RPMI7951 (cell line): ENCODE data around the gene SPSB1. TPM values are rescaled to one million over a fixed set of nuclear protein-coding genes. Genes with fewer than 3 reads are reported as not detected.

ENCODE experiments used
- DNase-seq: peaks from one replicate; pipeline ENCODE4 v3.0.0-alpha.2; 2012; ENCODE audit warnings: low read depth
- total RNA-seq: library from RNA; depleted of rRNA; stranded (reverse); fragments of >200 nt; shearing (Covaris generic); gene quantifications from 2 replicates; pipeline ENCODE4 v1.2.3, GENCODE V29; 2014

Gene SPSB1
- total RNA-seq, 1 experiment from 2014 or later, result 7.6 TPM

DNA sequence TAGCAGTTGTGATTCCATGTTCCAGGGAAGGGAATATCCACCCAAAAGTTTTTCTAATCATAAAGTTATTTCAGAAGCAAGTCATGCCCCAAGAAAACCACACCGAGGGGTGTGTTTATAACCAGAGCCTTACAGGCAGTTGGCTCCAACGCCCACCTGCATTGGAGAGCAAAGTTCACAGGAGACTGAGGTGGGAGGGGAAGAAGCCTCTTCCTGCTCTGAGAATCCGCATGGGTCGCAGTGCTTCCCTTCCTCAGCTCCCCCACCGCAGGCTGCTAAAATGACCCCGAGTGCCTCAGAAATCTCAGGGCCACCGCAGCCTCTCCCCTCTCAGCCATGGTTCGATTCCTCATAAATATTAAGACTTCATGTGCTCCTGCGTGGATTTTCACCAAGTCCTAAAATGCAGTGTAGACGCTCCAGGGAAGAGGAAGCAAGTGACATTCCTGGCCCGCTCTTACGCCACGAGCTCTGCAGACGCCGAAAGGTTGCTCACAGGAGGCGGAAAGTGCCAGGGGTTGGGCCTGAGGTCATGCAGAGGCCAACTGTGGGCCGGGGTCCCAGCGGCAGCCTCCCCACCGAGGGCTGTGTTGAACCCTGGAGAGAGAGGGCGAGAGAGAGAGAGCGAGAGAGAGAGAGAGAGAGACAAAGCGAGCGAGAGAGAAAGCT is 13.4 kb upstream of the SPSB1 start:
- no peak for DNase-seq

DNA sequence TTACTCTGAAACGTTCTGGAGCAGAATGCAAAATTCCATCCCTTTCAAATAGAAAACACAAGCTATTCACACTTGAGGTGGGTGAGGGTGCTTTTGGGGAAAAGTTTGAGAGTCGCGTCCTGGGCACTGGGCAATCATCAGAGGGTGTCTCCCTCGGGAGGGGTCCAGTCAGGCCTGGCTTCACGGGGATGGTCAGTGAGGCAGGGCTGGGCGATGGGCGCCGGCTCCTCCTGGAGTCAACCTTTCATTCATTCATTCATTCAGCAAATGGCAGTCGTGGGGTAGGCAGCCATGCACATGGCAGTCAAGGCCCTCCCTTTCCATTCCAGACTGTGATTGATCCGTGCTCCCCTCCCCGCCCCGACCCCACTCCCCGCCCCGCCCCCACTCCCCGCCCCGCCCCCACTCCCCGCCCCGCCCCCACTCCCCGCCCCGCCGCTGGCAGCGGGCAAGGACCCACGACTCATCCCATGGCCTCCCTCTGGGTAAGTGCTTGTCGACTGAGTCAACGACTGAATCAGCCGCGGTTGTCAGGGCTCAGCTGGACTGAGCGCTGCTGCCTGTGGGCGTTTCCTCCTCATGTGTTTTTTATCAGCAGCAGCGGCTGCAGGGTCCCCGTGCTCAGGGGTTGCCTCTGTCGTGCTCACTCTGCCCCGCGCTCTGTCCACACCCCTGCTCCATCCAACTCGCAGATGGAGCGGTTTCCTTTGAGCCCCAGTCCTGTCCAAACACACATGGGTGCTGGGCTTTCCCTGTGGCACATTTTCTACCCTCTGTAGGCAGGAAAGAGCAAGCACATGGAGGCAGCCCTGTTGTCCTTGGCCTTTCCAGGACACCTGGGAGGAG is 12.5 kb upstream of the SPSB1 start:
- DNase-seq, result peak; percentile 97

DNA sequence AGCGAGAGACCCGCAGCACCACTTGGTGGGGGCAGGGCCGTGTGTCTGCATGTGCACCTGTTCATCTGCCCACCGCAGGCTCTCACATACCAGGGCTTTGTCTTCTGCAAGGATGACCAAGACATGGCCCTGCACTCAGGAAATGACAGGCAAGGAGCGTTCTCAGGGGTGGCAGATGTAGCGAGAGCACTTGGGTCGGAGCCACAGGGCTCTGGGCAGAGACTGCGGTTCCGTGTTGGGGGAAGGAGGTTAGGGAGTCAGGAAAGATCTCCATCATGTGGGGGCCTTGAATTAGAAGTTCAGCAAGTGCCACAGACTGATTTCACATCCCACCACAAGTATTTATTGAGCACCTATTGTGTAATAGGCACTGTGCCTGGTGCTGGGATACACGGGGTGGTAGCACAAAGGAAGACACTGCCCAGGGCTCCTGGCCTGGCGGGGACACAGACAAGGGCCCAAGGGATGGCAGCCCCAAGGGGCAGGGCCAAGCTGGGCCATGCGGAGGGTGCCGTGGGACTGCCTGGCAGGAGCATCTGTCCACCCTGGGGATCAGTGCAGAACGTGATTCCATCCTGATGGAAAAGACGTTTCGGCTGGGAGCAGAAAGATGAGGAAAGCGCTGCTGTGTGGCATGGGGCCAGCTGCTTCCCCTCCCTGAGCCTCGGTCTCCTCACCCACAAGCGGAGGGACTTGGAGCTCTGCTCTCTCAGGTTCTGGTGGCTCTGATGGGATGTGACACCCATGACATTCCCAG is 11.4 kb upstream of the SPSB1 start:
- DNase-seq, result peak; percentile 87

DNA sequence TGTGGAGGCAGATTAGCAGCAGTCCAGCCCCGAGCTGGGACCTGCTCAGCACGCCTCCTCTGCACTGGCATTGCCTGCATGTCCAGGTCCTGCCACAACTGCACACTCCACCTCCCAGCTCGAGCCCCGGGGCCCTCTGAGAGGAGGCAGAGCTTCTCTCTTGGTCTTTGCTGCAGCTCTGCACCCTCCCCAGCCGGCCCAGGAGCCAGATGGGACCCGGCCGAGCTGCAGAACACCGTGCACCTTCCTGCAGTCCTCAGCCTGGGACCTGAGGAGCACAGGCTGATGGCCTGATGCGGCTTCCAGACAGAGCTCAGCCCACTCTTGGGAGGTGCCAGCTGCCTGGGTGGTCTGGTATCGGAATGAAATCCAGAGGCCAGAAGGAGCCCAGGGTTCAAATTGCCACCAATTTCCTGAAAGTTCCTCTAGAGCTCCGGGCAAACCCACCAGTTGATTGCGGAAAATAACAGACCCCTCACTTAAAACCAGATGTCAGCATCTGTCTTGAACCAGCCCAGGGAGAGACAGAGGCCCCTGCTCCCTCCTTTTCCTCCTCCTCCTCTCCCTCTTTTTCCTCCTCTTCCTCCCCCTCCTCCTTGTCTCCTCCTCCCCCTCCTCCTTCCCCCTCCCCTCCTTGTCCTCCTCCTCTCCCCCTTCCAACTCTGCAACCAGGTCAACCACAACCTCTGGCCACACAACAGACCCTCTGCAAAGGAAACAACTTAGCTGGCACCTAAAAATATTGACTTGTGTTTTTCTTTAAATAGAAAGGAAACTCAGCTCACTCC is 10.6 kb upstream of the SPSB1 start:
- DNase-seq, result peak; percentile 30

- no peak for DNase-seq
Observed at GRCh38 chr1:9282696-9282955, 10.1 kb upstream of the SPSB1 start.

- no peak for DNase-seq
Observed at GRCh38 chr1:9284061-9284460, 8.6 kb upstream of the SPSB1 start.

DNA sequence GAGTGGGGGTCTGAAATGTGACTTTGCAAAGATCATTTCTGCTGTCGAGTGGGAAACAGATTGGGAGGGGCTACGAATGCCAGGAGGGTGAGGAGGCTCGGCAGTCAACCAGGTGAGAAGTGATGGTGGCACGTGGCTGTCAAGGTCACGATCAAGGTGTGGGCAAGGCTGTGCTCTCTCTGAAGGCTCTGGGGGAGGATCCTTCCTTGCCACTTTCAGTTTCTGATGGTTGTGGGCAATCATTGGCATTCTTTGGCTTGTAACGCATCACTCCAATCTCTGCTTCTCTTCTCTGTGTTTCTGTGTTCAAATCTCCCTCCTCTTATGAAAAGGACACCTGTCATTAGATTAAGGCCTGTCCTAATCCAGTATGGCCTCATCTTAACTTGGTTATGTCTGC is 6.1 kb upstream of the SPSB1 start:
- no peak for DNase-seq

DNA sequence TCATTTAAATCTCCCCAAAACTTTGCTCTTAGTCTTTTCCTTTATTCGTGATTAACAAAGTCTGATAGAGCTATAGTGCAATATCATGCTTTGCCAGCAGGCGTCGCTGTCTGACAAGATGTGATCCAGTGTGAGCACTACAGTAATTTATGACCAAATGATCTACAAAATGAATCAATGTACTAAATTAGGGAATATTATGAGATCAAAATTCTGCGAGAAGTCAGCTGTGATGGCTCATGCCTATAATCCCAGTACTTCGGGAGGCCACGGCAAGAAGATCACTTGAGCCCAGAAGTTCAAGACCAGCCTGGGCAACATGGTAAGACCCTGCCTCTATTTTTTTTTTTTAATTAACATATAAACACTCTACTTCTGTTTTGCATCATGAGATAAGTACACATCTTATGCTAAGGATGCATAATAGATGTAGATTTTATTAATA is 3.6 kb upstream of the SPSB1 start:
- DNase-seq, result peak; percentile 68

- DNase-seq, result peak; percentile 75
Observed at GRCh38 chr1:9289711-9290485, 2.8 kb upstream of the SPSB1 start.

DNA sequence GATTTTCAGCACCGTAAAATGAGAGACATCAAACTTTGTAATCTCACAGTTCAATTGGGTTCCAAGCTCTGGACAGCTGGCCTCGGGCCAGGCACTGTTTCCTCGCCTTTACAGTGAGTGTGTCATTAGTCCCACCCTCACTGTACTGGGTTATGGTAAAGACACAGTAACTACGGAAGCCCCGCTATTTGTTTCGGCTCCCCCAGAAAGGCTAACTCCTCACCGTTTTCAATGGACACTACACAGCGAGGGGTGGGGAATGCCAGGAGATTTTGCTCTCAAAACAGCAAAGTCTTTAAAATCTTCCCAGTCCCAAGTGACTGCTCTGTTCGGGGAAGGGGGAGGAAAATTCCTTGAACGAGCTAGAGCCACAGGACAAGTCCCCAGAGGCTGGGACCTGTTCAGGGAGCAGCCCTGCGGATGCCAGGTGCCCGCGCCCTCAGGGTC is 757 bp upstream of the SPSB1 start:
- peak; percentile 74 for DNase-seq

- no peak for DNase-seq
Observed at GRCh38 chr1:9293241-9293532, 493 bp downstream of the SPSB1 start.

- peak; percentile 42 for DNase-seq
Observed at GRCh38 chr1:9293533-9294404, 1.1 kb downstream of the SPSB1 start.

DNA sequence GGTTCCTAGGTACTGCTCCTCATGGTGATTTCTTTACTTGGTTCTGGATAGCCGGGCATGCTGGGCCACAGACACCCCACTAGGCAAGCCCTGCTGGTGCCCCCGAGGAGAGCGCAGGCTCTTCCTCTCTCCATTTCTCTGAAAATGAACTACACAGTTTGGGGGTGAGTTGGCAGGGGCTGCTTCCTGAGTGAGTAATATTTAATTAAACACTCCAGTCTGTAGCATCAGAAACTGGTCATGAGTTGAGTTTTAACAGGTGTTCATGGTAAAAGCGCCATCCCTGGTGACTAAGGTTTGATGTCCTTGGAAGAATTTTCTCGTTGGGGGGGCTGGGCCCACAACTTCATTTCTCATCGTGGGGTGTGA is 1.7 kb downstream of the SPSB1 start:
- DNase-seq, result peak; percentile 89

GRCh38 chr1:9294910-9295636 is 2.4 kb downstream of the SPSB1 start:
- peak; percentile 73 for DNase-seq

GRCh38 chr1:9295884-9296283 is 3.2 kb downstream of the SPSB1 start:
- DNase-seq, result no peak

DNA sequence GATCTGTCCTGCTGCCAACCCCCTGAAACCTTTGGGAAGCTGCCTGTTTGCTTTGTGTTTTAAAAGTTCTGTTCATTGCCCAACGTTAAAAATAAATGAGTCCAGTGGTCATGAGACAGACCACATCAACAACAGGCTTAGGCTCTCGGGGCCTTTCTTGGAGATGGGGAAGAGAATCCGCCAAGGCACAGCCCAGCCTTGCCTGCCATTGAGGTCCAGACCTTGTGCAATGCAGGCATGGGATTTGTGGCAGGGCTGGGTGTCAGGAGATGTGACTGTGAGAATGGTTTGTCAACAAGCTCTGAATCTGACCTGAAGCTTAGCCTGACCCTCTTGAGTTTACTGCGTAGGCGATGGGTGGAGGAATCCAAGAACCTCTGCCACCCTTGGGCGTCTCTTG is 4.2 kb downstream of the SPSB1 start:
- DNase-seq, result no peak

- no peak for DNase-seq
Observed at GRCh38 chr1:9297831-9298230, 5.1 kb downstream of the SPSB1 start.

DNA sequence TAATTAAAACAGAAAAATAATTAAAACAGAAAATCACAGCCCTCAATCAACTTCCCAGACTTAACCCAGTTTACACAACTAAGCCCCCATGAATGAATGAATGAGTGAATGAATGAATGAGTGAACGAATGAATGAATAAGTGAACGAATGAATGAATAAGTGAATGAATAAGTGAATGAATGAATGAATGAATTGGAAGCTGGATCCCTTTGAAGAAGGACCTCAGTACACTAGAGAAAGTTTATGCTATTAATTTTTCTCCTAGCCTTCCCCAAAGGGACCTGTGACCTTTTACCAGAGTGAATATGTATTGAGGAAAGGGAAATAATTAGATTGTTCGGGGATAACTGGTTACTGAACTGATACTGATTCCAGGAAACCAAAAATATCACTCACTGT is 5.6 kb downstream of the SPSB1 start:
- no peak for DNase-seq
